A549 (cell line): ENCODE results near the gene PLCB1.

Source experiments
- CHD2 ChIP-seq: fragments of 150-350 bp; IDR thresholded peaks from 2 replicates; pipeline ENCODE4 v1.6.1; 2014; ENCODE audit warnings: low read length; ENCODE audit not compliant: partially characterized antibody
- CTCF ChIP-seq: fragments of >200 bp; sonication (Bioruptor Twin); formaldehyde crosslinking; IDR thresholded peaks from 3 replicates; pipeline ENCODE4 v1.5.1; 2016
- MAFK ChIP-seq: fragments of 450-650 bp; IDR thresholded peaks from 2 replicates; pipeline ENCODE4 v1.6.1; 2014; ENCODE audit not compliant: partially characterized antibody
- MAX ChIP-seq: IDR thresholded peaks from 2 replicates; pipeline ENCODE4 v1.6.1; 2012
- RAD21 ChIP-seq, 2 experiments: fragments of >200 bp in 1 of 2; sonication (Bioruptor Twin) in 1 of 2; formaldehyde crosslinking in 1 of 2; IDR thresholded peaks in 1 of 2; conservative IDR thresholded peaks in 1 of 2; 2 replicates in 1 of 2; 3 replicates in 1 of 2; pipeline ENCODE4 v1.6.1; 2012 to 2018; ENCODE audit warnings: inconsistent platforms in 1 of 2

- TF ChIP-seq RAD21 (conservative IDR thresholded peaks at IDR 0.05 in 1 of 2, IDR thresholded peaks at IDR 0.05 in 1 of 2) (no peak), MAX (no peak), CTCF (no peak), CHD2 (no peak), MAFK (no peak)
Measured at GRCh38 chr20:8364734-8365078, 232.6 kb downstream of the PLCB1 start.
